ENCODE data around the gene CREBL2. TPM values are rescaled to one million over a fixed set of nuclear protein-coding genes. Genes with fewer than 3 reads are reported as not detected.
"Not testable (repeated sequence)": the region's sequence is repeated elsewhere in the genome, so short reads cannot be mapped to it uniquely, and the experiment has no call there.

CREBL2 gene
- total and polyA plus RNA-seq, 10 of the 15 experiments (the other 5 are each of a cell fraction or from before 2014, with no cell fraction given): 4.6 to 19.1 (median 13.5) TPM

DNA sequence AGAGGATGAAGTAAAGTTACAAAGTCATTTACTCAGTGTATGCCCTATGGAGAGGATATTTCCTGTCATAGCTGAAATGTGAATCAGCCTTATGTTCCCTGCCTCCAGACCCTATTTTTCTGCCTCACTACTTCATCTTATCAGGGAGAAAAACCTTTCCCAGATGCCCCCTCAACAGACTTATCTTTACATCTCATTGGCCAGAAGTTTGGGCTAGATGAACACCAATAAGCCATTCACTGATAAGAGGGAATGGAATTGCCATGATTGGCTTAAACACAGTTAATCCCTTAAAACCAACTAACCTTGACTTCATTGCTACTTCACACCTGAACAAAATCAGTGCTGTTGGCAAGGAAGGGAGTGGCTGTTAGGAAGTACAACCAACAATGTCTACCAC, 40.1 kb downstream of the CREBL2 start:
- ATAC-seq (no peak), FAIRE-seq (no peak)
- CTCF ChIA-PET: interaction anchor here (0.7 to 5.6 kb wide), 2 partner anchors 13 to 85 kb away, joined by 3 to 39 read pairs; no protein-coding TSS in a partner anchor

DNA sequence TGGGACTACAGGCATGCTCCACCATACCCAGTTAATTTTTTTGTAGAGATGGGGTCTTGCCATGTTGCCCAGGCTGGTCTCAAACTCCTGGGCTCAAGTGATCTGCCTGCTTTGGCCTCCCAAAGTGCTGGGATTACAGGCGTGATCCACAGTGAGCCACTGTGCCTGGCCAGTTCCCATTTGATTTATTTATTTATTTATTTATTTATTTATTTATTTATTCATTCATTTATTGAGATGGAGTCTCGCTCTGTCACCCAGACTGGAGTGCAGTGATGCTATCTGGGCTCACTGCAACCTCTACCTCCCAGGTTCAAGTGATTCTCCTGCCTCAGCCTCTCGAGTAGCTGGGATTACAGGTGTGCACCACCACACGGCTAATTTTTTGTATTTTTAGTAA, 41.0 kb downstream of the CREBL2 start:
- H4K20me1 ChIP-seq (ENCODE audit: control insufficient read depth, insufficient read depth); FAIRE-seq; H3K4me2 ChIP-seq (ENCODE audit: control insufficient read depth, insufficient read depth); intact Hi-C loops (cut with micrococcal nuclease; ENCODE audit: unreplicated experiment); H3K27me3 ChIP-seq (replicated peaks in 1 of 2; ENCODE audit: control insufficient read depth in 2 of 2, insufficient read depth in 2 of 2, low read length in 1 of 2); H3K9ac ChIP-seq (ENCODE audit: control insufficient read depth, insufficient read depth, low read length); H3K36me3 ChIP-seq (ENCODE audit: control insufficient read depth in 2 of 2, insufficient read depth in 2 of 2, low read length in 1 of 2); in situ Hi-C loops (cut with MboI); H3K4me3 ChIP-seq; H2AFZ ChIP-seq (ENCODE audit: control insufficient read depth, low read depth, low read length); H3K4me1 ChIP-seq (ENCODE audit: control insufficient read depth, insufficient read depth, low read length); ATAC-seq; BruUV-seq (replicated peaks); H3K27ac ChIP-seq (ENCODE audit: control insufficient read depth, insufficient read depth); H3K79me2 ChIP-seq (ENCODE audit: control insufficient read depth, insufficient read depth, low read length); DNase-seq (ENCODE audit: low read depth, low spot score): not testable (repeated sequence)
- peaks cover 17% of the 10 kb centered on the region for H3K9me3 ChIP-seq (replicated peaks; ENCODE audit: control insufficient read depth, insufficient read depth, low read length)
- 63% methylated on average over 4 of the region's 4 CpGs for WGBS (ENCODE audit: insufficient coverage, insufficient replicate concordance, low lambda C conversion rate, missing lambda C conversion rate)
- CTCF ChIA-PET: interaction anchor here (0.6 to 5.6 kb wide), 3 partner anchors 12 to 868 kb away, joined by 3 to 39 read pairs (median 3); no protein-coding TSS in a partner anchor
- POLR2A ChIA-PET: interaction anchor here (0.6 kb wide), 1 partner anchor 303 kb away, joined by 3 read pairs; the partner anchor contains the start of gene MANSC1
- SMC1A ChIA-PET (ENCODE audit: uncharacterized antibody, unreplicated experiment): interaction anchor here (0.9 to 4.7 kb wide), 4 partner anchors 10 to 275 kb away, joined by 3 to 67 read pairs (median 6); no protein-coding TSS in a partner anchor
- RAD21 ChIA-PET (ENCODE audit: unreplicated experiment): interaction anchor here (0.6 to 1.3 kb wide), 2 partner anchors 44 to 84 kb away, joined by 3 to 5 read pairs; no protein-coding TSS in a partner anchor

More for the DNA sequence above, 40.1 kb downstream of the CREBL2 start:
- ChIA-PET SMC1A (ENCODE audit: uncharacterized antibody, unreplicated experiment) (interaction anchor here (1.3 kb wide), 1 partner anchor 42 kb away, joined by 4 read pairs; no protein-coding TSS in a partner anchor), POLR2A (interaction anchor here (0.7 kb wide), 1 partner anchor 30 kb away, joined by 5 read pairs; no protein-coding TSS in a partner anchor), RAD21 (ENCODE audit: unreplicated experiment) (interaction anchor here (0.6 to 1.3 kb wide), 2 partner anchors 45 to 85 kb away, joined by 3 to 5 read pairs; no protein-coding TSS in a partner anchor)
- Histone ChIP-seq H3K79me2 (ENCODE audit: control insufficient read depth, insufficient read depth, low read length) (no peaks in the 10 kb centered on the region), H2AFZ (ENCODE audit: control insufficient read depth, low read depth, low read length) (no peak overlapping the region), H3K4me3 (no peak overlapping the region), H3K4me2 (ENCODE audit: control insufficient read depth, insufficient read depth) (no peak overlapping the region), H3K4me1 (ENCODE audit: control insufficient read depth, insufficient read depth, low read length) (peaks cover 1% of the 10 kb centered on the region), H3K27me3 (replicated peaks in 1 of 2; ENCODE audit: control insufficient read depth in 2 of 2, insufficient read depth in 2 of 2, low read length in 1 of 2) (no peaks in the 10 kb centered on the region), H3K9ac (ENCODE audit: control insufficient read depth, insufficient read depth, low read length) (no peak overlapping the region), H4K20me1 (ENCODE audit: control insufficient read depth, insufficient read depth) (no peaks in the 10 kb centered on the region), H3K36me3 (ENCODE audit: control insufficient read depth in 2 of 2, insufficient read depth in 2 of 2, low read length in 1 of 2) (no peaks in the 10 kb centered on the region), H3K27ac (ENCODE audit: control insufficient read depth, insufficient read depth) (no peak overlapping the region), H3K9me3 (replicated peaks; ENCODE audit: control insufficient read depth, insufficient read depth, low read length) (peaks cover 25% of the 10 kb centered on the region)
- no peak for TF ChIP-seq SREBF2 (IDR thresholded peaks at IDR 0.05; ENCODE audit: low read length)
- intact Hi-C loops (cut with micrococcal nuclease; ENCODE audit: unreplicated experiment) (no loop called here), in situ Hi-C loops (cut with MboI) (no loop called here)
- DNase-seq (ENCODE audit: low read depth, low spot score): no peak
- BruUV-seq (replicated peaks): no TSS peak

Measured in GM12878 (cell line).